T47D (cell line): ENCODE results near the gene GPATCH4.
"Not testable (repeated sequence)": the region's sequence is repeated elsewhere in the genome, so short reads cannot be mapped to it uniquely, and the experiment has no call there.

Source experiments
- DNase-seq, 2 experiments: peaks; one replicate each; pipeline versions ENCODE4 v3.0.0 to v3.0.0-alpha.2; 2011 to 2012; ENCODE audit warnings: low read depth in 1 of 2, low spot score in 1 of 2
- JUND ChIP-seq: IDR thresholded peaks from 2 replicates; pipeline ENCODE4 v1.6.1; 2012; ENCODE audit warnings: low read depth
- in situ Hi-C: cut with HindIII; loops from 2 replicates; pipeline ENCODE4 v1.10.0; 2016; ENCODE audit warnings: low sequenced_read_pairs, low pct_unique_long_range_greater_than_20kb

GPATCH4 gene

GRCh38 chr1:156622581-156623297 lies 21.5 kb upstream of the GPATCH4 start:
- in situ Hi-C loops: no loop called here
- no peak for TF ChIP-seq JUND
- DNase-seq: no peak

- no peak for DNase-seq
- in situ Hi-C loops: no loop called here
- no peak for TF ChIP-seq JUND
Observed at GRCh38 chr1:156619582-156619955, 18.3 kb upstream of the GPATCH4 start.

DNA sequence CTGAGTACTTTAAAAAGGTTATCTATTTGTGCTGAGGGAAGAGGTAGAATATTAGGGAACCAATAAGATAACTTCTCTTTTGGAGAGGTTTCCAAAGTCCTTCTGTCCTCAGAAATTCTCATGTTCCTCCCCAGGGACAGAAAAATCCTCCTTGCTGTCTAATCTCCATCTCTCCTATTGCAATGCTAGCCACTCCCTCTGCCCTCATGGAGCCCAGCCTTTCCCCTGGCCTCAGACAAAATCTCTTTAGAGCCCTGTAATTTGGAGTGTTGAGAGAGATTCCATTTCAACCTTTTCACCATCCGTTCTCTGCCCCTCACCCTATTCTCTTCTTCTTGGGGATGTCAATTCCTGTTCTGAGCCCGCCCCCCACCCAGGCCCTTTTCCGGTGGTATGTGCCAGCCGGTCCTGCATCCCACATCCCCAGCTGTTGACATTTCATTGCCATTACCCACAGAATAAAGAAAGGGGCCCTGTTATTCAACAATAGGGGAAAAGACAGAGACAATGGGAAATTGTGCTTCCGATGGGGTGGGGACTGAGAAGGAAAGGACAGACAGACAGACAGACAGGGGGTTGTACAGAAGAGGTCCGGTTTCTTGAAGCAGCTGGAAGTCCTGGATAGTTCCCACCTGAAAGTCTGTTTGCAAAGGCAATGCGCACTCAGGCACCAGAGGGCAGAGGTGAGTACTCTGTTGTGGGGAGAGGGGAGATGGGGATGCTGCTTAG lies 17.7 kb upstream of the GPATCH4 start, which contains the start of gene HAPLN2:
Gene HAPLN2, plus strand, starts transcription at position 563 of the 729 bp plus-strand sequence. CDS start 4,076 bp downstream, outside the sequence.
- DNase-seq: peak in 1 of 2 experiments; percentile 65
- in situ Hi-C loops: no loop called here

DNA sequence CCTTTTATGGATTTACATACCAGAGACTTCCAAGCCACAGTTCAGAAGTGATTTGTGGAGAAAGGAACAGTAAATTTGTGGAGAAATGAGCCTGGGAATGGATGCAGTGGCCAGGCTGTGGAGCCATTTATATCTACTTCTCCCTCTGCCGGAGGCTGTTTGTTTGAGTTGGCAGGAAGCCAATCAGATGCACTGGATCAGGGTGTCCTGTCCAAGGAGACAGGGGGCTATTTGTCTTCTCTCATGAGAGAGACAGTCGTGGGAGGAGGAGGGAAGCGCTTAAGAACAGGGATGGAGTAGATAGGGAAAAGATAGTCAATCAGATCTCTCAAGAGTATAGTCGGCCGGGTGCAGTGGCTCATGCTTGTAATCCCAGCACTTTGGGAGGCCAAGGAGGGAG lies 15.2 kb upstream of the GPATCH4 start:
- in situ Hi-C loops: no loop called here
- no peak; the same call in 1 of the 2 replicates for TF ChIP-seq JUND
- DNase-seq: peak in 1 of 2 experiments; percentile 84

More for the DNA sequence above, 17.7 kb upstream of the GPATCH4 start, which contains the start of gene HAPLN2:
- TF ChIP-seq JUND: no peak

- DNase-seq: peak in 1 of 2 experiments; percentile 48
- in situ Hi-C loops: no loop called here
- TF ChIP-seq JUND: no peak
Observed at GRCh38 chr1:156615946-156616345, 14.7 kb upstream of the GPATCH4 start.

- in situ Hi-C loops: no loop called here
- DNase-seq: no peak
- no peak for TF ChIP-seq JUND
Observed at GRCh38 chr1:156612666-156613065, 11.4 kb upstream of the GPATCH4 start.

DNA sequence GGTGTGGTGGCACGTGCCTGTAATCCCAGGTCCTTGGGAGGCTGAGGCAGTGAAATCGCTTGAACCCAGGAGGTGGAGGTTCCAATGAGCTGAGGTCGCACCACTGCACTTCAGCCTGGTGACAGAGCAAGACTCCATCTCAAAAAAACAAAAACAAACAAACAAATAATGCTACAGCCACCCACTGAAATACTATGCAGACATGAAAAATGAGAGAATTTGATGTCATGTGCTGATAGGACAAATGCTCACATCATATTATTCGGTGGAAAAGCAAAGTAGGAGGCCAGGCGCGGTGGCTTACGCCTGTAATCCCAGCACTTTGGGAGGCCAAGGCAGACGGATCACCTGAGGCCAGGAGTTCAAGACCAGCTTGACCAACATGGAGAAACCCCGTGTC lies 8.8 kb upstream of the GPATCH4 start:
- in situ Hi-C loops, DNase-seq: not testable (repeated sequence)

DNA sequence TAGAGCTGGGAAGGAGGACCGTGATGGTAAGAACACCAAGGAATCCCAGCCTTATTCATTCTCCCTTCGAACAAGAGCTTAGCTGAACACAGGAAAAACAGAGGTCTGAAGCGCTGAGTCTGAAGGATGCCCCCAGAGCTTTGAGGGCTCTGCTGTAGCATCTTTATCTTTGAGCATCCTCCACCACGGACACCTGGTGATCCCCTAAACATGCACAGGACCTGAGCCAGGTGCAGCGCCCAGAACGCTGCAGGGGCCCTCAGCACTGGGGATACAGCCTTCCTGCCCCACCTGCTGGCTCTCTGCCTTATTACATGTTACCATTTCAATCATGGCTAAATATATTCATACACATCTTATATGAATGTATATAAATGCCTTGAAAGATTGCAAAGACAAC lies 7.7 kb upstream of the GPATCH4 start:
- no peak for TF ChIP-seq JUND
- in situ Hi-C loops: no loop called here
- DNase-seq: peak in 1 of 2 experiments; percentile 70

DNA sequence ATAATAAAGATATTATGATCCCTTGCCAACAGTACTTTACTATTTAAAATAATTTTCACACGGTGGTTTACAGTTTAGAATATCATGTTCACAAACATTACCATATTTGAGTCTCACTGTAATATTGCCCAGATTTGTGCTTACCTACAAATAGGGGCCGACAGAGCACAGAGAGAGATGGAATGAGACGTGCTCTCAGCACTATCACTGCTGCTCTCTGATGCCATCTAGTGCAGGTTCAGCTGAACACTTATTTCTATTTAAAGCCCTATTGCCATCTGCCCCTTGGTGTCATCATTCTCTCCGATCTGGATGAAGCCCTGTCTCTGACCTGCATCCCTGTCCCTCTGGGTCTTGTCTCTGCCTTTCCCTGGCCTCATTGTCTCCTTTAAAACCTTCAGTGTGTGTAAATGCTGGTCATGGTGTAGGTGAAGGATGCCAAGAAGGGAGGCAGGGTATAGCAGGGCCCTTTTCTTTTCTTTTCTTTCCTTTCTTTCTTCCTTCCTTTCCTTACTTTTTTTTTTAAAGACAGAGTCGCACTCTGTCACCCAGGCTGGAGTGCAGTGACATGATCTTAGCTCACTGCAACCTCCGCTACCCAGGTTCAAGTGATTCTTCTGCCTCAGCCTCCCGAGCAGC lies 6.9 kb upstream of the GPATCH4 start:
- in situ Hi-C loops: no loop called here
- DNase-seq: peak; percentile 47 to 82

DNA sequence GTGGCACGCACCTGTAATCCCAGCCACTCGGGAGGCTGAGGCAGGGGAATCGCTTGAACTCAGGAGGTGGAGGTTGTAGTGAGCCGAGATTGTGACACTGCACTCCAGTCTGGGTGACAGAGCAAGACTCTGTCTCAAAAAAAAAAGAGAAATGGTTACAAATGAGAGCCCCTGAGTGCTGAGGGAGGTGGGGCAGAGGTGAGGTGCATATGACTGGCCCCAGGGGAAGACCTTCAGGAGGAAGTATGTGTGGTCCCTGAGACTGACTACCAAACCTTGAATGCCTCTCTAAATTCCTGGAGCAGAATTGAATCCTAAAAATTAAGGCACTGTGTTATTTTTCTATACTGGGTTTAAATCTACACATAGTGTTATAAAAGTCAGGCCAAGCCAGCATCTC lies 6.1 kb upstream of the GPATCH4 start:
- DNase-seq, in situ Hi-C loops: not testable (repeated sequence)

More for the DNA sequence above, 6.9 kb upstream of the GPATCH4 start:
- TF ChIP-seq JUND: no peak

DNA sequence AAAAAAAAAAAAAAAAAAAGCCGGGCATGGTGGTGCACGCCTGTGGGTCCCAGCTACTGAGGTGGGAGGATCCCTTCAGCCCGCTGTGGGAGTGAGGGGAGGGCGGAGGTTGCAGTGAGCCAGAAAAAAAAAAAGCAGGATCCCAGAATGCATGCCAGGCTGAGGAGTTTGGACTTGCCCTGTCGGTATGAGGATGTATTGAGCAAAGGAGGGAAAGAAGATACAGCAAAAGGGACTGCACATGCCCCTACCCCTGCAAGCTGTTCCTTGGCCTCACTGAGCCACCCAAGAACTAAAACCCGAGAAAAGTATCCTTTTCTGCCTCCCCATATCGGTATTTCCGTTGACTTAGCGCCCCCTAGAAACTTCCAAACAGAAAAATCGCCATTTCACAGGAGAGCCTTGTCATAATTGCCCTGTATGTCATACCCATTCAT lies 1.3 kb upstream of the GPATCH4 start:
- in situ Hi-C loops: no loop called here
- no peak for DNase-seq

GRCh38 chr1:156601892-156602291 lies 613 bp upstream of the GPATCH4 start:
- in situ Hi-C loops: no loop called here
- no peak for DNase-seq
- no peak for TF ChIP-seq JUND

More for the DNA sequence above, 1.3 kb upstream of the GPATCH4 start:
- no peak for TF ChIP-seq JUND

GRCh38 chr1:156600733-156601121 lies 552 bp downstream of the GPATCH4 start:
- TF ChIP-seq JUND: no peak
- DNase-seq: peak in 1 of 2 experiments; percentile 33
- in situ Hi-C loops: no loop called here
